IMR-90 (cell line): ENCODE data around the gene TUBGCP3. TPM values are rescaled to one million over a fixed set of nuclear protein-coding genes. Genes with fewer than 3 reads are reported as not detected.

Source experiments
- ATAC-seq: fragments of 200-7000 bp; cut with Tn5 transposase; 2 replicates; pipeline ENCODE4 v1.9.1; 2020; ENCODE audit warnings: low read depth, mild to moderate bottlenecking, moderate library complexity
- BruUV-seq: library from RNA; stranded (reverse); fragments of 400-500 nt; replicated peaks from 2 replicates; lab custom pipeline; 2021; lab: Mats Ljungman, UMichigan
- CTCF ChIA-PET: fragments of 300-600 bp; formaldehyde crosslinking; extraction: SDS; loops from one replicate; lab custom pipeline; 2021; ENCODE audit warnings: antibody characterized with exemption; lab: Yijun Ruan, JAX
- POLR2A ChIA-PET: fragments of 300-600 bp; sonication (Branson Sonifier 250); formaldehyde crosslinking; loops from one replicate; lab custom pipeline; 2022; ENCODE audit warnings: antibody characterized with exemption; ENCODE audit not compliant: unreplicated experiment; lab: Charles Lee
- DNase-seq: peaks from one replicate; pipeline ENCODE4 v3.0.0; 2013
- H2AFZ ChIP-seq: replicated peaks from 2 replicates; pipeline ENCODE3; 2013; ENCODE audit warnings: low read length, mild to moderate bottlenecking; ENCODE audit not compliant: poor library complexity
- H2AK5ac ChIP-seq: 2 replicates; pipeline ENCODE4 v1.6.1; 2013; ENCODE audit warnings: low read depth, low read length, inconsistent platforms
- H2AK9ac ChIP-seq: replicated peaks from 2 replicates; pipeline ENCODE3; 2013; ENCODE audit warnings: mild to moderate bottlenecking, low read depth, low read length, moderate library complexity; ENCODE audit not compliant: poor library complexity
- H2BK120ac ChIP-seq: 2 replicates; pipeline ENCODE4 v1.6.1; 2013; ENCODE audit warnings: low read depth, low read length, inconsistent platforms
- H2BK15ac ChIP-seq: 3 replicates; pipeline ENCODE4 v1.6.1; 2013; ENCODE audit warnings: low read depth, low read length, inconsistent platforms
- H2BK20ac ChIP-seq: 2 replicates; pipeline ENCODE4 v1.6.1; 2013; ENCODE audit warnings: low read depth, mild to moderate bottlenecking, inconsistent platforms, low read length, moderate library complexity
- H2BK5ac ChIP-seq: 2 replicates; pipeline ENCODE4 v1.6.1; 2013; ENCODE audit warnings: mild to moderate bottlenecking, low read depth, low read length, inconsistent platforms; ENCODE audit not compliant: poor library complexity, severe bottlenecking
- H3K14ac ChIP-seq: replicated peaks from 2 replicates; pipeline ENCODE4 v1.6.1; 2013; ENCODE audit warnings: low read depth, low read length, inconsistent platforms
- H3K18ac ChIP-seq: 2 replicates; pipeline ENCODE4 v1.6.1; 2013; ENCODE audit warnings: low read depth, low read length, control low read depth
- H3K23ac ChIP-seq: 2 replicates; pipeline ENCODE4 v1.6.1; 2013; ENCODE audit warnings: low read depth, low read length, inconsistent platforms
- H3K27ac ChIP-seq: 2 replicates; pipeline ENCODE4 v1.5.1; 2013; ENCODE audit warnings: mild to moderate bottlenecking, control low read depth, low read length; ENCODE audit not compliant: insufficient read depth
- H3K27me3 ChIP-seq: 2 replicates; pipeline ENCODE4 v1.6.1; 2013; ENCODE audit warnings: low read length; ENCODE audit not compliant: control insufficient read depth, insufficient read depth
- H3K36me3 ChIP-seq: 2 replicates; pipeline ENCODE4 v1.6.1; 2013; ENCODE audit warnings: low read length, mixed read lengths; ENCODE audit not compliant: control insufficient read depth, insufficient read depth
- H3K4ac ChIP-seq: 2 replicates; pipeline ENCODE4 v1.6.1; 2013; ENCODE audit warnings: low read depth, low read length, inconsistent platforms
- H3K4me1 ChIP-seq: 2 replicates; pipeline ENCODE4 v1.6.1; 2013; ENCODE audit warnings: low read length, mixed read lengths; ENCODE audit not compliant: control insufficient read depth, insufficient read depth
- H3K4me2 ChIP-seq: 2 replicates; pipeline ENCODE4 v1.6.1; 2013; ENCODE audit warnings: low read depth, mild to moderate bottlenecking, control low read depth, low read length, moderate library complexity
- H3K4me3 ChIP-seq: 2 replicates; pipeline ENCODE4 v1.5.1; 2013; ENCODE audit warnings: low read depth, mild to moderate bottlenecking, control low read depth, low read length, moderate library complexity; ENCODE audit not compliant: insufficient read depth
- H3K56ac ChIP-seq: 2 replicates; pipeline ENCODE4 v1.6.1; 2013; ENCODE audit warnings: low read length, inconsistent platforms; ENCODE audit not compliant: insufficient read depth; ENCODE audit errors: extremely low read depth
- H3K79me1 ChIP-seq, 2 experiments: 2 replicates each; pipeline ENCODE4 v1.6.1; 2013; ENCODE audit warnings: low read length in 2 of 2, inconsistent platforms in 1 of 2, low read depth in 1 of 2
- H3K9ac ChIP-seq: 2 replicates; pipeline ENCODE4 v1.6.1; 2013; ENCODE audit warnings: low read depth, low read length, control low read depth
- H3K9me1 ChIP-seq: 2 replicates; pipeline ENCODE4 v1.6.1; 2013; ENCODE audit warnings: low read length, inconsistent platforms; ENCODE audit not compliant: insufficient read depth
- H3K9me3 ChIP-seq: 2 replicates; pipeline ENCODE4 v1.6.1; 2013; ENCODE audit warnings: low read length; ENCODE audit not compliant: control insufficient read depth, insufficient read depth
- H4K20me1 ChIP-seq: 2 replicates; pipeline ENCODE4 v1.6.1; 2013; ENCODE audit warnings: low read length, inconsistent platforms; ENCODE audit not compliant: insufficient read depth
- H4K5ac ChIP-seq: 2 replicates; pipeline ENCODE4 v1.6.1; 2013; ENCODE audit warnings: mild to moderate bottlenecking, low read depth, low read length, control low read depth
- H4K8ac ChIP-seq, 2 experiments: 2 replicates each; pipeline ENCODE4 v1.6.1; 2013; ENCODE audit warnings: low read depth in 2 of 2, low read length in 2 of 2, control low read depth in 1 of 2, inconsistent platforms in 1 of 2
- H4K91ac ChIP-seq: 2 replicates; pipeline ENCODE4 v1.6.1; 2013; ENCODE audit warnings: low read depth, low read length, inconsistent platforms; ENCODE audit not compliant: insufficient read depth
- BHLHE40 ChIP-seq: fragments of 150-350 bp; IDR thresholded peaks from 2 replicates; pipeline ENCODE4 v1.6.1; 2016; ENCODE audit warnings: mild to moderate bottlenecking, low read depth, low read length
- CEBPB ChIP-seq: IDR thresholded peaks from 2 replicates; pipeline ENCODE4 v1.6.1; 2012; ENCODE audit warnings: low read depth, low read length, improper control_type of control experiment
- CHD1 ChIP-seq: IDR thresholded peaks from 2 replicates; pipeline ENCODE4 v1.6.1; 2012; ENCODE audit warnings: low read depth, low read length, improper control_type of control experiment
- FOS ChIP-seq: fragments of 150-350 bp; IDR thresholded peaks from 2 replicates; pipeline ENCODE4 v1.6.1; 2016; ENCODE audit warnings: low read depth, low read length
- MAFK ChIP-seq: IDR thresholded peaks from 2 replicates; pipeline ENCODE4 v1.6.1; 2012; ENCODE audit warnings: low read depth, low read length, improper control_type of control experiment
- MAZ ChIP-seq: IDR thresholded peaks from 2 replicates; pipeline ENCODE4 v1.6.1; 2012; ENCODE audit warnings: low read depth, mild to moderate bottlenecking, low read length, improper control_type of control experiment, moderate library complexity, borderline replicate concordance
- MXI1 ChIP-seq: IDR thresholded peaks from 2 replicates; pipeline ENCODE4 v1.6.1; 2012; ENCODE audit warnings: low read depth, mild to moderate bottlenecking, low read length, moderate library complexity, borderline replicate concordance
- NFE2L2 ChIP-seq: fragments of 150-350 bp; IDR thresholded peaks from 2 replicates; pipeline ENCODE4 v1.6.1; 2016; ENCODE audit warnings: low read depth, mild to moderate bottlenecking, low read length
- POLR2A ChIP-seq: IDR thresholded peaks from 2 replicates; pipeline ENCODE4 v1.6.1; 2012; ENCODE audit warnings: mild to moderate bottlenecking, low read depth, low read length
- RAD21 ChIP-seq: IDR thresholded peaks from 2 replicates; pipeline ENCODE4 v1.6.1; 2012; ENCODE audit warnings: low read length, improper control_type of control experiment
- RCOR1 ChIP-seq: IDR thresholded peaks from 2 replicates; pipeline ENCODE4 v1.6.1; 2012; ENCODE audit warnings: mild to moderate bottlenecking, low read length, improper control_type of control experiment; ENCODE audit not compliant: insufficient replicate concordance
- RFX5 ChIP-seq: IDR thresholded peaks from 2 replicates; pipeline ENCODE4 v1.8.0; 2012; ENCODE audit warnings: low read depth, mild to moderate bottlenecking, low read length, moderate library complexity
- SMC3 ChIP-seq: fragments of 150-350 bp; IDR thresholded peaks from 2 replicates; pipeline ENCODE4 v1.6.1; 2016; ENCODE audit warnings: low read depth, mild to moderate bottlenecking, antibody characterized with exemption, low read length, moderate library complexity
- WGBS, 2 experiments: methylation state at CpG; one replicate each; pipeline versions ENCODE4 v1.1.5 to v1.1.7; 2013; ENCODE audit warnings: missing lambda C conversion rate in 2 of 2; ENCODE audit not compliant: insufficient read length in 1 of 2; ENCODE audit errors: extremely low coverage in 2 of 2; 5-methylcytosine and 5-hydroxymethylcytosine counted together
- dilution Hi-C: fragments of 300-500 bp; cut with HindIII; formaldehyde crosslinking; loops from one replicate; pipeline ENCODE4 v1.14.3; 2018; ENCODE audit warnings: low sequenced_read_pairs; ENCODE audit not compliant: unreplicated experiment
- in situ Hi-C: fragments of 300-500 bp; cut with MboI; formaldehyde crosslinking; loops from 3 replicates; pipeline ENCODE4 v1.14.3; 2019; ENCODE audit warnings: low sequenced_read_pairs, inconsistent platforms, mixed read lengths
- intact Hi-C: fragments of 100-400 bp; cut with micrococcal nuclease; formaldehyde crosslinking; loops from 2 replicates; pipeline ENCODE4 v1.10.0; 2022
- polyA plus RNA-seq, 3 experiments: library from polyadenylated mRNA; depleted of rRNA; stranded (reverse); fragments of >200 nt; gene quantifications; 2 replicates each; pipeline ENCODE4 v1.2.3, GENCODE V29; 2012; ENCODE audit warnings: low replicate concordance in 1 of 3
- total RNA-seq: library from RNA; depleted of rRNA; stranded (reverse); fragments of >200 nt; gene quantifications from 2 replicates; pipeline ENCODE4 v1.2.3, GENCODE V29; 2012
- TF ChIP-seq, protein P1 (sequence below): fragments of 150-350 bp; IDR thresholded peaks from 2 replicates; pipeline ENCODE4 v1.6.1; 2016; ENCODE audit warnings: low read depth, mild to moderate bottlenecking, low read length, moderate library complexity, borderline replicate concordance
- TF ChIP-seq, protein P2 (sequence below): conservative IDR thresholded peaks from 2 replicates; pipeline ENCODE4 v1.5.1; 2012; ENCODE audit warnings: mild to moderate bottlenecking, low read depth, low read length, improper control_type of control experiment
- TF ChIP-seq, protein P3 (sequence below): fragments of 150-350 bp; IDR thresholded peaks from 2 replicates; pipeline ENCODE4 v1.6.1; 2017; ENCODE audit warnings: mild to moderate bottlenecking, antibody characterized with exemption, low read length, low read depth

TUBGCP3 gene
- total and polyA plus RNA-seq, 2 of the 4 experiments (the other 2 are of a cell fraction) = 16.0 to 17.8 TPM

DNA sequence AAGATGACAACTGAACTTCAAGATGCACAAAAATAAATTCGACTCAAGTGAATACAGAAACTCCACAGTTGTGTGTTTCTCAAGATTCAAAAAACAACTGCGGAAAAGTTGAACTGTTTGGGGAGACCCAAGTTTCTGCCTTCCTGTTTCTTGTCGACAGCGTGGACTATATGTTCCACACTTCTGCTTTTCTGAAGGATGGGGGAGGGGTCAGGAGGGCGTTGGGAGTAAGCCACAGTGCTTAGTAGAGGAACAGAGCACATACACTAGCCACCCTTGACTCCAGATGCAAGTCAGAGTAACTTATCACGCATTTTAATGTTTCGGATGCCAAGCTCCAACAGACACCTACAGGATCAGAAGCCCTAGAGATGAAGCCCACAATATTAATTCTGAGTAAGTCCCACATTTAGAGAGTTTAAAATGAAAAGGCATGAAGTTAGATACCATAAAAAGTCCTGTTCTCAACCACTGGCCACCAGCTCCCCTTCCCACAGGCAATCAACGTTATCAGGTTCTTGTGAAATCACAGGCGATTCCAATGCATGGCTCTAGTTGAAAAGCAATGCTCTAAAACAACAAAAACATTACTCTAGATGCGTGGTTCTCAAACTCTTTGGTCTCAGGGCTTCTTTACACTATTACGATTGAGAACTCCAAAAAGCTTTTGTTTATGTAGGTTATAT lies 4.2 kb downstream of the TUBGCP3 start:
- no peak overlapping the region for H3K56ac ChIP-seq
- no peak overlapping the region for H2BK5ac ChIP-seq
- POLR2A ChIA-PET = no interaction called here
- H3K4ac ChIP-seq = no peak overlapping the region
- TF ChIP-seq CHD1 = no peak
- TF ChIP-seq CEBPB = no peak
- TF ChIP-seq MAFK = no peak
- TF ChIP-seq, protein P1, sequence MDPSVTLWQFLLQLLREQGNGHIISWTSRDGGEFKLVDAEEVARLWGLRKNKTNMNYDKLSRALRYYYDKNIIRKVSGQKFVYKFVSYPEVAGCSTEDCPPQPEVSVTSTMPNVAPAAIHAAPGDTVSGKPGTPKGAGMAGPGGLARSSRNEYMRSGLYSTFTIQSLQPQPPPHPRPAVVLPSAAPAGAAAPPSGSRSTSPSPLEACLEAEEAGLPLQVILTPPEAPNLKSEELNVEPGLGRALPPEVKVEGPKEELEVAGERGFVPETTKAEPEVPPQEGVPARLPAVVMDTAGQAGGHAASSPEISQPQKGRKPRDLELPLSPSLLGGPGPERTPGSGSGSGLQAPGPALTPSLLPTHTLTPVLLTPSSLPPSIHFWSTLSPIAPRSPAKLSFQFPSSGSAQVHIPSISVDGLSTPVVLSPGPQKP = no peak
- TF ChIP-seq NFE2L2 = no peak
- TF ChIP-seq, protein P2, sequence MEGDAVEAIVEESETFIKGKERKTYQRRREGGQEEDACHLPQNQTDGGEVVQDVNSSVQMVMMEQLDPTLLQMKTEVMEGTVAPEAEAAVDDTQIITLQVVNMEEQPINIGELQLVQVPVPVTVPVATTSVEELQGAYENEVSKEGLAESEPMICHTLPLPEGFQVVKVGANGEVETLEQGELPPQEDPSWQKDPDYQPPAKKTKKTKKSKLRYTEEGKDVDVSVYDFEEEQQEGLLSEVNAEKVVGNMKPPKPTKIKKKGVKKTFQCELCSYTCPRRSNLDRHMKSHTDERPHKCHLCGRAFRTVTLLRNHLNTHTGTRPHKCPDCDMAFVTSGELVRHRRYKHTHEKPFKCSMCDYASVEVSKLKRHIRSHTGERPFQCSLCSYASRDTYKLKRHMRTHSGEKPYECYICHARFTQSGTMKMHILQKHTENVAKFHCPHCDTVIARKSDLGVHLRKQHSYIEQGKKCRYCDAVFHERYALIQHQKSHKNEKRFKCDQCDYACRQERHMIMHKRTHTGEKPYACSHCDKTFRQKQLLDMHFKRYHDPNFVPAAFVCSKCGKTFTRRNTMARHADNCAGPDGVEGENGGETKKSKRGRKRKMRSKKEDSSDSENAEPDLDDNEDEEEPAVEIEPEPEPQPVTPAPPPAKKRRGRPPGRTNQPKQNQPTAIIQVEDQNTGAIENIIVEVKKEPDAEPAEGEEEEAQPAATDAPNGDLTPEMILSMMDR = no peak
- no peak for TF ChIP-seq POLR2A
- TF ChIP-seq MXI1 = no peak
- TF ChIP-seq SMC3 = no peak
- TF ChIP-seq MAZ = no peak
- TF ChIP-seq RFX5 = no peak
- no peak for TF ChIP-seq FOS
- TF ChIP-seq BHLHE40 = no peak
- TF ChIP-seq RCOR1 = no peak
- TF ChIP-seq, protein P3, sequence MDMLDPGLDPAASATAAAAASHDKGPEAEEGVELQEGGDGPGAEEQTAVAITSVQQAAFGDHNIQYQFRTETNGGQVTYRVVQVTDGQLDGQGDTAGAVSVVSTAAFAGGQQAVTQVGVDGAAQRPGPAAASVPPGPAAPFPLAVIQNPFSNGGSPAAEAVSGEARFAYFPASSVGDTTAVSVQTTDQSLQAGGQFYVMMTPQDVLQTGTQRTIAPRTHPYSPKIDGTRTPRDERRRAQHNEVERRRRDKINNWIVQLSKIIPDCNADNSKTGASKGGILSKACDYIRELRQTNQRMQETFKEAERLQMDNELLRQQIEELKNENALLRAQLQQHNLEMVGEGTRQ = no peak
- no peak for TF ChIP-seq RAD21
- no peaks in the 10 kb centered on the region for H3K36me3 ChIP-seq
- no peak overlapping the region for H2AK5ac ChIP-seq
- H3K18ac ChIP-seq = no peak overlapping the region
- no peak overlapping the region for H2BK15ac ChIP-seq
- H3K9me1 ChIP-seq = peaks cover 15% of the 10 kb centered on the region; the same call in 1 of the 2 replicates
- H2BK120ac ChIP-seq = no peak overlapping the region
- no peak for DNase-seq
- no peak overlapping the region for H4K5ac ChIP-seq
- no peaks in the 10 kb centered on the region for H3K27me3 ChIP-seq
- intact Hi-C loops = no loop called here
- dilution Hi-C loops = no loop called here
- no peak overlapping the region for H4K8ac ChIP-seq
- H3K23ac ChIP-seq = no peak overlapping the region
- BruUV-seq = no TSS peak
- no peaks in the 10 kb centered on the region for H3K9me3 ChIP-seq
- peaks cover 19 to 58% of the 10 kb centered on the region in 2 experiments for H3K79me1 ChIP-seq
- H3K14ac ChIP-seq = no peak overlapping the region
- peaks cover 15% of the 10 kb centered on the region for H4K20me1 ChIP-seq
- no peak overlapping the region for H4K91ac ChIP-seq
- in situ Hi-C loops = no loop called here
- CTCF ChIA-PET = no interaction called here
- ATAC-seq = no peak
- no peak overlapping the region for H3K27ac ChIP-seq
- H2AFZ ChIP-seq = no peak overlapping the region
- no peak overlapping the region for H2BK20ac ChIP-seq
- H3K9ac ChIP-seq = no peak overlapping the region
- no peak overlapping the region for H2AK9ac ChIP-seq
- no peak overlapping the region for H3K4me3 ChIP-seq
- WGBS, 2 experiments = 100% methylated on average over 2 of the region's 11 CpGs; no CpG with 5 or more reads in 1 of the 2 experiments
- H3K4me2 ChIP-seq = no peak overlapping the region
- H3K4me1 ChIP-seq = peaks cover 6% of the 10 kb centered on the region; the same call in 1 of the 2 replicates
